Small intestine (tissue), 16 donors: ENCODE measurements around the gene EZH2. TPM values are rescaled to one million over a fixed set of nuclear protein-coding genes. Genes with fewer than 3 reads are reported as not detected.

Experiments used
- DNase-seq, 2 donors: peaks; one replicate each; pipeline versions ENCODE4 v3.0.0 to v3.0.0-alpha.2; 2013
- FAIRE-seq: peaks from 2 replicates; lab custom pipeline; 2012; peaks lifted over from hg19 to GRCh38; lab: Jason Lieb, UNC
- H3K27ac ChIP-seq, 3 donors: one replicate each; pipeline ENCODE4 v1.5.1; 2013; ENCODE audit warnings: low read length in 2 of 3, mild to moderate bottlenecking in 2 of 3, control low read depth in 1 of 3, inconsistent platforms in 1 of 3, low read depth in 1 of 3, moderate library complexity in 1 of 3
- H3K27me3 ChIP-seq, 3 donors: one replicate each; pipeline ENCODE4 v1.6.1; 2013; ENCODE audit warnings: low read length in 3 of 3, inconsistent platforms in 1 of 3; ENCODE audit not compliant: control insufficient read depth in 3 of 3, insufficient read depth in 3 of 3
- H3K36me3 ChIP-seq, 3 donors: one replicate each; pipeline ENCODE4 v1.6.1; 2013; ENCODE audit warnings: low read length in 3 of 3, inconsistent platforms in 1 of 3, low read depth in 1 of 3, mild to moderate bottlenecking in 1 of 3, moderate library complexity in 1 of 3; ENCODE audit not compliant: control insufficient read depth in 3 of 3, insufficient read depth in 2 of 3
- H3K4me1 ChIP-seq, 3 donors: one replicate each; pipeline ENCODE4 v1.6.1; 2013; ENCODE audit warnings: low read length in 2 of 3, inconsistent platforms in 1 of 3, low read depth in 1 of 3, mild to moderate bottlenecking in 1 of 3, moderate library complexity in 1 of 3; ENCODE audit not compliant: control insufficient read depth in 3 of 3, insufficient read depth in 2 of 3
- H3K4me3 ChIP-seq, 3 donors: one replicate each; pipeline ENCODE4 v1.5.1; 2013; ENCODE audit warnings: low read length in 3 of 3, control low read depth in 1 of 3, inconsistent platforms in 1 of 3, low read depth in 1 of 3, mild to moderate bottlenecking in 1 of 3, moderate library complexity in 1 of 3
- H3K9me3 ChIP-seq, 2 donors: one replicate each; pipeline ENCODE4 v1.6.1; 2013; ENCODE audit warnings: low read depth in 1 of 2, low read length in 1 of 2; ENCODE audit not compliant: control insufficient read depth in 2 of 2, insufficient read depth in 1 of 2
- WGBS, 3 donors: extraction: QIAGEN DNeasy Blood & Tissue Kit; methylation state at CpG; one replicate each; pipeline ENCODE4 v1.1.7; 2013; 5-methylcytosine and 5-hydroxymethylcytosine counted together
- long read RNA-seq, 10 donors: transcript quantifications; one replicate each; lab custom pipeline, GENCODE V29; 2026
- polyA plus RNA-seq, 4 donors: library from polyadenylated mRNA; stranded (reverse) in 3 of 4; unstranded in 1 of 4; fragments of 200-250 nt in 3 of 4; fragments of 120-200 nt in 1 of 4; gene quantifications; one replicate each; pipeline versions ENCODE4 v1.2.1 to v1.2.3, GENCODE V29; 2013
- donor health status: healthy with polysubstance abuse.
- donor health status: control.
- donor health status: control.
- donor health status: Bipolar disorder and iron deficiency.
- donor health status: healthy.

EZH2 gene
- polyA plus RNA-seq = 10 to 100 TPM in 2 of 4 donors, 1 to 10 TPM in 2; 5.4 to 17.6 (median 10.9) TPM
- long read RNA-seq, donor 1, partial matches to known transcripts = 13 of 17 reads
- long read RNA-seq, donor 1, other reads (novel, unspliced or antisense) = 0 of 17 reads
- long read RNA-seq, donor 2 = 0 reads
- long read RNA-seq, donor 3, partial matches to known transcripts = 20 of 21 reads
- long read RNA-seq, donor 3, other reads (novel, unspliced or antisense) = 0 of 21 reads
- long read RNA-seq, donor 4 = 0 reads
- long read RNA-seq, donor 5 = 0 reads
- long read RNA-seq, donor 6, partial matches to known transcripts = 7 of 9 reads
- long read RNA-seq, donor 6, other reads (novel, unspliced or antisense) = 0 of 9 reads
- long read RNA-seq, donor 7, partial matches to known transcripts = 20 of 23 reads
- long read RNA-seq, donor 7, other reads (novel, unspliced or antisense) = 0 of 23 reads
- long read RNA-seq, donor 8 = 0 reads
- long read RNA-seq, donor 9 = 0 reads
- long read RNA-seq, donor 10, partial matches to known transcripts = 15 of 18 reads
- long read RNA-seq, donor 10, other reads (novel, unspliced or antisense) = 0 of 18 reads

DNA sequence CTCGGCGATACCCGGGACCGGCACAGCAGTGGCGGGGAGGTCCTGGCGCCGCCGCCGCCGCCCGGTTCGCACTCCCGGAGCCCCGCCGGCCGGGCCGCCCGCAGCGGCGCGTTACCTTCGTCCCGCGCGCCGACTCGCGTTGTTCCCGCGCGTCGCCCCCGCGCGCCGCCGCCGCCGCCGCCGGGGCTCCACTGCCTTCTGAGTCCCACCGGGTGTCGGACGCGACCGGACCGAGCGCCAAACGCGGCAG is at the start of gene EZH2:
EZH2 (minus strand) TSS at position 243 of the 250 bp plus-strand sequence. CDS start 36,993 bp downstream, outside the sequence.
- peak within 1 kb of the TSS; percentile 59 to 97 (median 96) for H3K4me3 ChIP-seq
- peak within 1 kb of the TSS; percentile 96 to 99 (median 96) for H3K27ac ChIP-seq
- no peaks in the 10 kb centered on the region for H3K9me3 ChIP-seq
- no peaks in the 10 kb centered on the region for H3K36me3 ChIP-seq
- FAIRE-seq (no peak), DNase-seq (no peak)
- WGBS, 3 donors = 0 to 1% (median 0%) methylated on average over 16 to 50 of the region's 50 CpGs
- no peaks in the 10 kb centered on the region for H3K4me1 ChIP-seq
- H3K27me3 ChIP-seq = no peaks in the 10 kb centered on the region

DNA sequence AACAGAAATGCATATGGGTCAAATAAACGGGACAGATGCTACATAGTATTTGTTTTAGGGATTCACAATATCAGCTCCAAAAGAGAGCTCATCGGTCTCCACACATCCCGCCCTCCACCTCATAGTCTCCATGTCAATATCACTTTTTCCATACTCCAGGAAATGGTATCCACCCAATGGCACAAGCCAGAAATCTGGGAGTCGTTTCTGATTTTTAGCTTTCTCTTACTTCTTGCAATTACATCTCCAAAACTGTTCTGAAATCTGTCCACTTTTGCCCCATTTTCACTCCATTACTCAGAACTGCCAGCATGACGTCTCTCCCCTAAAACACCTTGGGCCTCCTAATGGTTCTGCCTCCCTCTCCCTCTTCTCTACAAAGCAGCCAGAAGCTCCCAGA is 47.4 kb upstream of the EZH2 start:
- H3K36me3 ChIP-seq = peaks cover 0 to 5% (median 0%) of the 10 kb centered on the region in 3 donors
- WGBS, 3 donors = 77 to 92% (median 88%) methylated on average over 5 of the region's 5 CpGs
- no peaks in the 10 kb centered on the region for H3K27me3 ChIP-seq
- no peak for DNase-seq
- no peak overlapping the region for H3K27ac ChIP-seq
- no peak overlapping the region for H3K4me3 ChIP-seq
- H3K9me3 ChIP-seq = no peaks in the 10 kb centered on the region
- no peak for FAIRE-seq
- no peaks in the 10 kb centered on the region for H3K4me1 ChIP-seq

DNA sequence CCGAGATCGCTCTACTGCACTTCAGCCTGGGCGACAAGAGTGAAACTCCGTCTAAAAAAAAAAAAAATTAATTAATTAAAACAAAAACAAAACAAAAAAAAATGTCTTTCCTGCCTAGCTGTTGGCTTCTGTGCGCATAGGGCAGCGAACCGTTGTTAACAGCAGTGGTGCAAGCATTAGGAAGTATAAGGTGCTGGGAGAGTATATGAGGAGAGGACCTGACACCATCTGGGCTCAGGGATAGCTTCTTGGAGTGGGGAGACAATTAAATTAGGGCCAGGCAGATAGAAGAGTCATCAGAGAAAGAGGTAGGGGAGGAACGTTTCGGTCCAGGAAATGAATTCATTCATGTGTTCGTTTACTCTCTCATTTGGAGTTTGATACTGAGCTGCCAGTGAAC is 46.2 kb upstream of the EZH2 start:
- H3K9me3 ChIP-seq = no peaks in the 10 kb centered on the region
- no peak for FAIRE-seq
- H3K4me3 ChIP-seq = no peak overlapping the region
- H3K27me3 ChIP-seq = no peaks in the 10 kb centered on the region
- 77 to 83% (median 80%) methylated on average over 10 of the region's 10 CpGs for WGBS, 3 donors
- peaks cover 0 to 5% (median 0%) of the 10 kb centered on the region in 3 donors for H3K36me3 ChIP-seq
- H3K4me1 ChIP-seq = no peaks in the 10 kb centered on the region
- H3K27ac ChIP-seq = no peak overlapping the region
- DNase-seq = no peak

GRCh38 chr7:148929176-148929575 is 45.1 kb upstream of the EZH2 start:
- no peaks in the 10 kb centered on the region for H3K27me3 ChIP-seq
- H3K9me3 ChIP-seq = no peaks in the 10 kb centered on the region
- no peaks in the 10 kb centered on the region for H3K4me1 ChIP-seq
- WGBS, 3 donors = 87 to 92% (median 92%) methylated on average over 6 of the region's 6 CpGs
- no peak for FAIRE-seq
- no peak for DNase-seq
- H3K4me3 ChIP-seq = no peak overlapping the region
- peaks cover 0 to 5% (median 0%) of the 10 kb centered on the region in 3 donors for H3K36me3 ChIP-seq
- H3K27ac ChIP-seq = no peak overlapping the region

DNA sequence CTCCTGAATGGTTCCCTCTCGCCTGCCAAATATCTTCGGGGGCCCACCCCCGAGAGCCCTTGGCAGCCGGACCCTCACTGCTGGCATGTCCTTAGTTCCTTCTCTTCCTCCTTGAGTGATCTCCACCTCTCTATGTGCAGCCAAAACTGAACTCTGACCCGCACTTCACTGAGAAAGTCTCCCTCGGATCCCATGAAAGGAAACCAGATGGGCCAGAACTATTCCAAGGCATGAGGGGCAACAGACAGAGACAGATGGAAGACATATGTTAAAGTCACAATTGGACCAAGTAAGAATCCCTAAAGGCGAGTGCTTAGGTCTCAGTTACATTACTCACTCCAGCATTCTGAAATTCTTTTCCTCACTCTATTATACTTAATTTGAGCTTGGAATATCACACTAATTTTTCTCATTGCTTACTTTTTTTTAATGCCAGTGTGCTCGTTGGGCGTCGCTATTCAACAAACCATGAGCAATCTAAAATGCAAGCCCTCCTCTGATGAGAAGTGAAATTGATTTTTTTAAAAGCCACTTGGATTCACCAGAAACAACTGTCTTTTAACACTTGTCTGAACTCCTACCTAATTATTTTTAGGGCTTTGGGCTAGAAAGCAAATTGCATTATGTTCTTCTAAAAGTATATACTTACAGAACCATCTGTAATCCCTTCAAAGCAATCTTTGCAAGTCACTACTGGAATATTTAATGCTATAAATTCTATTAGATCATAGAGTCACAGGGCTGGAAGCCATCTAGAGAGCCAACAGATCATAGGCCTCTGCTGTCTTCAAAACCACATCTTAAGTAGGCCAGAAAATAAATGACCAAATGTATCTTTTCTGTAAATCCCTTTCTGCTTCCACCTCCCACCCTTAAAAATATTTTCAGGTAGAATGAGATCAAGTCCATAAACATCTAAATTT is 43.3 kb upstream of the EZH2 start:
- Histone ChIP-seq H3K36me3 (peaks cover 0 to 5% (median 0%) of the 10 kb centered on the region in 3 donors), H3K9me3 (no peaks in the 10 kb centered on the region), H3K4me1 (no peaks in the 10 kb centered on the region), H3K4me3 (no peak overlapping the region), H3K27ac (no peak overlapping the region), H3K27me3 (no peaks in the 10 kb centered on the region)
- 52 to 54% (median 52%) methylated on average over 10 of the region's 10 CpGs for WGBS, 3 donors
- no peak for FAIRE-seq
- peak in 1 of 2 donors; percentile 22 for DNase-seq

GRCh38 chr7:148925836-148926235 is 41.7 kb upstream of the EZH2 start:
- Histone ChIP-seq H3K4me1 (no peaks in the 10 kb centered on the region), H3K27ac (no peak overlapping the region), H3K36me3 (peaks cover 0 to 4% (median 0%) of the 10 kb centered on the region in 3 donors), H3K9me3 (no peaks in the 10 kb centered on the region), H3K4me3 (no peak overlapping the region), H3K27me3 (no peaks in the 10 kb centered on the region)
- WGBS, 3 donors = 88 to 91% (median 90%) methylated on average over 9 of the region's 9 CpGs
- DNase-seq (no peak), FAIRE-seq (no peak)

GRCh38 chr7:148924011-148924410 is 39.9 kb upstream of the EZH2 start:
- H3K4me3 ChIP-seq = no peak overlapping the region
- H3K9me3 ChIP-seq = no peaks in the 10 kb centered on the region
- no peak for FAIRE-seq
- no peaks in the 10 kb centered on the region for H3K27me3 ChIP-seq
- DNase-seq = no peak
- 88 to 92% (median 90%) methylated on average over 5 of the region's 5 CpGs for WGBS, 3 donors
- H3K4me1 ChIP-seq = no peaks in the 10 kb centered on the region
- H3K36me3 ChIP-seq = no peaks in the 10 kb centered on the region
- H3K27ac ChIP-seq = no peak overlapping the region

GRCh38 chr7:148921806-148922205 is 37.7 kb upstream of the EZH2 start:
- no peaks in the 10 kb centered on the region for H3K9me3 ChIP-seq
- no peaks in the 10 kb centered on the region for H3K4me1 ChIP-seq
- DNase-seq (peak in 1 of 2 donors; percentile 69), FAIRE-seq (no peak)
- H3K27ac ChIP-seq = no peak overlapping the region
- no peaks in the 10 kb centered on the region for H3K27me3 ChIP-seq
- 9 to 73% (median 45%) methylated on average over 6 of the region's 6 CpGs for WGBS, 3 donors
- H3K4me3 ChIP-seq = no peak overlapping the region
- H3K36me3 ChIP-seq = no peaks in the 10 kb centered on the region
